Stimulated activated CD8-positive, alpha-beta memory T cell treated with anti-CD3 and anti-CD28 coated beads, Interleukin-7, amount 100 ng/mL, for 48 hours (primary cell): ENCODE results near the gene CDK5R1.
"Not testable (repeated sequence)": the region's sequence is repeated elsewhere in the genome, so short reads cannot be mapped to it uniquely, and the experiment has no call there.

ENCODE experiments used
- DNase-seq, 2 donors: peaks; one replicate each; pipeline ENCODE4 v3.0.0-alpha.2; 2020; ENCODE audit warnings: low read depth in 1 of 2; ENCODE audit errors: extremely low read depth in 1 of 2

The CDK5R1 gene

GRCh38 chr17:32515677-32516383 is 29.0 kb downstream of the CDK5R1 start:
- DNase-seq, result no peak

- no peak for DNase-seq
These were observed 29.7 kb downstream of the CDK5R1 start for GRCh38 chr17:32516450-32516849.

- DNase-seq, result no peak
These were observed 30.3 kb downstream of the CDK5R1 start for GRCh38 chr17:32516940-32517701.

GRCh38 chr17:32517982-32518381 is 31.2 kb downstream of the CDK5R1 start:
- no peak for DNase-seq

- DNase-seq, result no peak
These were observed 31.9 kb downstream of the CDK5R1 start for GRCh38 chr17:32518646-32519227.

- peak; percentile 43 to 61 for DNase-seq
These were observed 32.7 kb downstream of the CDK5R1 start for GRCh38 chr17:32519228-32520103.

- peak in 1 of 2 donors; percentile 58 for DNase-seq
These were observed 33.4 kb downstream of the CDK5R1 start for GRCh38 chr17:32520104-32520701.

GRCh38 chr17:32520737-32521404 is 34.1 kb downstream of the CDK5R1 start:
- no peak for DNase-seq

- DNase-seq, result peak in 1 of 2 donors; percentile 52
These were observed 36.4 kb downstream of the CDK5R1 start for GRCh38 chr17:32523017-32523680.

- DNase-seq, result no peak
These were observed 37.2 kb downstream of the CDK5R1 start for GRCh38 chr17:32523827-32524552.

GRCh38 chr17:32524553-32524880 is 37.7 kb downstream of the CDK5R1 start:
- not testable (repeated sequence) for DNase-seq

- DNase-seq, result no peak
These were observed 38.3 kb downstream of the CDK5R1 start for GRCh38 chr17:32525122-32525521.

- DNase-seq, result no peak
These were observed 40.4 kb downstream of the CDK5R1 start for GRCh38 chr17:32527146-32527545.

GRCh38 chr17:32528825-32529224 is 42.0 kb downstream of the CDK5R1 start:
- no peak for DNase-seq

GRCh38 chr17:32529604-32530003 is 42.8 kb downstream of the CDK5R1 start:
- no peak for DNase-seq

GRCh38 chr17:32533296-32533695 is 46.5 kb downstream of the CDK5R1 start:
- no peak for DNase-seq

- no peak for DNase-seq
These were observed 50.2 kb downstream of the CDK5R1 start for GRCh38 chr17:32536736-32537643.
